GM12878 (cell line): ENCODE measurements around the gene AQP3. TPM values are rescaled to one million over a fixed set of nuclear protein-coding genes. Genes with fewer than 3 reads are reported as not detected.
"Not testable (repeated sequence)": the region's sequence is repeated elsewhere in the genome, so short reads cannot be mapped to it uniquely, and the experiment has no call there.

ENCODE experiments used
- ATAC-seq: fragments of 200-7000 bp; cut with Tn5 transposase; 3 replicates; pipeline ENCODE4 v1.9.1; 2020; ENCODE audit warnings: mild to moderate bottlenecking, moderate library complexity
- BruUV-seq: library from RNA; stranded (reverse); fragments of 400-500 nt; replicated peaks from 2 replicates; lab custom pipeline; 2021; lab: Mats Ljungman, UMichigan
- CTCF ChIA-PET: fragments of 300-600 bp; sonication (Branson Sonifier 250); formaldehyde crosslinking; extraction: SDS; loops from one replicate; lab custom pipeline; 2021; ENCODE audit warnings: inconsistent platforms; lab: Yijun Ruan, JAX
- POLR2A ChIA-PET: fragments of 350-600 bp; formaldehyde crosslinking; extraction: SDS; loops from one replicate; lab custom pipeline; 2021; ENCODE audit warnings: inconsistent platforms; lab: Charles Lee
- RAD21 ChIA-PET: fragments of 300-600 bp; sonication (Branson Sonifier 250); formaldehyde crosslinking; loops from one replicate; lab custom pipeline; 2023; ENCODE audit warnings: antibody characterized with exemption; ENCODE audit not compliant: unreplicated experiment; lab: Charles Lee
- SMC1A ChIA-PET: fragments of 300-600 bp; sonication (Branson Sonifier 250); formaldehyde crosslinking; loops from one replicate; lab custom pipeline; 2023; ENCODE audit not compliant: unreplicated experiment, uncharacterized antibody; lab: Charles Lee
- DNase-seq: peaks from one replicate; pipeline ENCODE4 v3.0.0-alpha.2; 2011; ENCODE audit warnings: low read depth, low spot score
- FAIRE-seq: peaks from 3 replicates; lab custom pipeline; 2011; peaks lifted over from hg19 to GRCh38; lab: Jason Lieb, UNC
- H2AFZ ChIP-seq: 2 replicates; pipeline ENCODE4 v1.6.0; 2011; ENCODE audit warnings: low read depth, low read length, control low read depth; ENCODE audit not compliant: control insufficient read depth
- H3K27ac ChIP-seq: 2 replicates; pipeline ENCODE4 v1.5.1; 2011; ENCODE audit warnings: control low read depth; ENCODE audit not compliant: control insufficient read depth, insufficient read depth
- H3K27me3 ChIP-seq, 2 experiments: replicated peaks in 1 of 2; 2 replicates each; pipeline versions ENCODE4 v1.6.0 to v1.6.1; 2011; ENCODE audit warnings: low read length in 1 of 2; ENCODE audit not compliant: control insufficient read depth in 2 of 2, insufficient read depth in 2 of 2
- H3K36me3 ChIP-seq, 2 experiments: 2 replicates each; pipeline ENCODE4 v1.5.1; 2011; ENCODE audit warnings: low read length in 1 of 2; ENCODE audit not compliant: control insufficient read depth in 2 of 2, insufficient read depth in 2 of 2
- H3K4me1 ChIP-seq: 2 replicates; pipeline ENCODE4 v1.6.1; 2011; ENCODE audit warnings: mild to moderate bottlenecking, low read length, moderate library complexity, mixed read lengths; ENCODE audit not compliant: control insufficient read depth, insufficient read depth
- H3K4me2 ChIP-seq: 2 replicates; pipeline ENCODE4 v1.6.0; 2011; ENCODE audit warnings: control low read depth; ENCODE audit not compliant: control insufficient read depth, insufficient read depth
- H3K4me3 ChIP-seq: fragments of 200-600 bp; sonication (generic); 2 replicates; pipeline ENCODE4 v1.5.1; 2016
- H3K79me2 ChIP-seq: 2 replicates; pipeline ENCODE4 v1.6.0; 2011; ENCODE audit warnings: low read length; ENCODE audit not compliant: control insufficient read depth, insufficient read depth
- H3K9ac ChIP-seq: 2 replicates; pipeline ENCODE4 v1.8.0; 2011; ENCODE audit warnings: low read length, control low read depth, mixed read lengths; ENCODE audit not compliant: control insufficient read depth, insufficient read depth
- H3K9me3 ChIP-seq: replicated peaks from 3 replicates; pipeline ENCODE4 v1.5.1; 2011; ENCODE audit warnings: mild to moderate bottlenecking, low read length; ENCODE audit not compliant: control insufficient read depth, insufficient read depth
- H4K20me1 ChIP-seq: 2 replicates; pipeline ENCODE4 v1.6.0; 2011; ENCODE audit not compliant: control insufficient read depth, insufficient read depth
- WGBS: methylation state at CpG from one replicate; pipeline ENCODE4 v1.1.6; 2016; ENCODE audit warnings: low lambda C conversion rate; ENCODE audit not compliant: insufficient replicate concordance, insufficient coverage; ENCODE audit errors: missing lambda C conversion rate; 5-methylcytosine and 5-hydroxymethylcytosine counted together
- in situ Hi-C: fragments of 300-500 bp; cut with MboI; formaldehyde crosslinking; loops from 9 replicates; pipeline ENCODE4 v1.14.3; 2018; ENCODE audit warnings: mixed read lengths
- intact Hi-C: fragments of 100-400 bp; cut with micrococcal nuclease; formaldehyde crosslinking; loops from one replicate; pipeline ENCODE4 v1.14.2; 2022; ENCODE audit not compliant: unreplicated experiment
- polyA plus RNA-seq, 11 experiments: library from polyadenylated mRNA; depleted of rRNA in 4 of 11; unstranded in 6 of 11; stranded (reverse) in 5 of 11; fragments of >200 nt; fragmentation: Nextera tagmentation in 4 of 11; fragmentation: Illumina TruSeq in 1 of 11; extraction: Ambion mirVana in 4 of 11; extraction: Trizol in 1 of 11; gene quantifications; 1 replicate in 1 of 11; 2 replicates in 10 of 11; pipeline versions ENCODE4 v1.2.1 to v1.2.3, GENCODE V29; 2011 to 2016; ENCODE audit warnings: inconsistent platforms in 2 of 11, missing spikeins in 2 of 11, low read depth in 1 of 11
- total RNA-seq, 4 experiments: library from RNA; depleted of rRNA in 3 of 4; stranded (reverse); fragments of >200 nt in 3 of 4; fragmentation: Illumina TruSeq in 1 of 4; extraction: Trizol in 1 of 4; gene quantifications; 2 replicates each; pipeline versions ENCODE4 v1.2.1 to v1.2.3, GENCODE V29; 2013 to 2021

Gene AQP3
- total and polyA plus RNA-seq, 10 of the 15 experiments (the other 5 are each of a cell fraction or from before 2014, with no cell fraction given) = 0.60 to 11.8 (median 4.5) TPM

DNA sequence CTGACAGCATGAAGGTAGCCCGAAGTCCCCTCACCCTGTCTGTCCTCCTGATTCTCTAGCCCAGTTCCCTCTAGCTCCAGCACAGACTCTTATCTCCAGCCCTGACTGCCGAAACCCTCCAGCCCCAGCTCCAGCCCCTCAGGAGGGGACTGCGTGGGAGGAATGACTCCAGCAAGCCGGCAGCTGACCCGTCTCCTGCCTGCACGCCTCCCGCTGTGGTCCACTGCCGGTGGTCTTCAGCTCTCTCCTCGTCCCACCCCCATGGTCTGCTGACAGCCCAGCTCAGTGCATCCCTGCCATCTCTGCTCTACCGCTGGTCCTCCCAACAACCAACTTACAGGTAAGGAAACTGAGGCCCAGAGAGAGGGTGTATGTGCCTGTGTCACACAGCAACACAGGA lies 45.6 kb downstream of the AQP3 start:
- DNase-seq, H3K4me1 ChIP-seq, in situ Hi-C loops, RAD21 ChIA-PET, POLR2A ChIA-PET, H4K20me1 ChIP-seq, H3K27ac ChIP-seq, CTCF ChIA-PET, ATAC-seq, SMC1A ChIA-PET, H2AFZ ChIP-seq, BruUV-seq, H3K79me2 ChIP-seq, FAIRE-seq, H3K27me3 ChIP-seq, H3K9me3 ChIP-seq, H3K4me3 ChIP-seq, H3K4me2 ChIP-seq, H3K36me3 ChIP-seq, H3K9ac ChIP-seq: not testable (repeated sequence)
- WGBS = 31% methylated on average over 6 of the region's 10 CpGs
- intact Hi-C loops = loop anchor here (2.0 kb wide), 1 partner anchor 321 kb away; no protein-coding TSS in a partner anchor

- WGBS = 14% methylated on average over 4 of the region's 4 CpGs
- H3K9me3 ChIP-seq, BruUV-seq, H3K27ac ChIP-seq, intact Hi-C loops, ATAC-seq, H4K20me1 ChIP-seq, DNase-seq, H3K79me2 ChIP-seq, H2AFZ ChIP-seq, H3K36me3 ChIP-seq, SMC1A ChIA-PET, H3K9ac ChIP-seq, H3K27me3 ChIP-seq, FAIRE-seq, H3K4me3 ChIP-seq, H3K4me1 ChIP-seq, in situ Hi-C loops, H3K4me2 ChIP-seq, POLR2A ChIA-PET: not testable (repeated sequence)
- CTCF ChIA-PET = interaction anchor here (0.9 to 2.2 kb wide), 2 partner anchors 24 to 55 kb away, joined by 3 to 6 read pairs; no protein-coding TSS in a partner anchor
- RAD21 ChIA-PET = interaction anchor here (0.7 kb wide), 1 partner anchor 75 kb away, joined by 3 read pairs; the partner anchor contains the start of gene NOL6
Measured at GRCh38 chr9:33399047-33399446, 48.3 kb downstream of the AQP3 start.

DNA sequence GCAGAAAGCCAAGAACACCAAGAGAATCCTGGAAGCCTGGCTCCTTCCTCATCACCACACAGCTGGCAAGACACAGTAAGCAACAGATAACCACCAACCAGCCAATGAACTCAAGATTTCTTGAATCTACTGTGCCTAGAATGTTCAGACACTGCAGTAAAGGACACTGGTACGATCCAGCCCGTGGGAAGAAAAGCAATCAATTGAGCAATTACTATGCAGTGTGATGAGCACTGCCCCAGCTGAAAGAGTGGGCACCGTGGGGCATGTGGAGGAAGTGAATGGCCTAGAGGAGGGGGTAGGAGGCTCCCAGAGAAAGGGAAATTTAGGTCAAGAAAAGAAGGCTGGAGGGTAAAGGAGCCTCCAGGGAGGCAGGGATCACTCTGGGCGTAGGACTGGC lies 49.6 kb downstream of the AQP3 start:
- H4K20me1 ChIP-seq, H2AFZ ChIP-seq, H3K36me3 ChIP-seq, H3K4me2 ChIP-seq, H3K9me3 ChIP-seq, H3K27me3 ChIP-seq, ATAC-seq, DNase-seq, SMC1A ChIA-PET, FAIRE-seq, in situ Hi-C loops, H3K4me1 ChIP-seq, BruUV-seq, H3K9ac ChIP-seq, H3K79me2 ChIP-seq, H3K27ac ChIP-seq, POLR2A ChIA-PET, intact Hi-C loops, H3K4me3 ChIP-seq, RAD21 ChIA-PET: not testable (repeated sequence)
- 4% methylated on average over 3 of the region's 4 CpGs for WGBS
- CTCF ChIA-PET = interaction anchor here (1.4 kb wide), 1 partner anchor 18 kb away, joined by 3 read pairs; no protein-coding TSS in a partner anchor

DNA sequence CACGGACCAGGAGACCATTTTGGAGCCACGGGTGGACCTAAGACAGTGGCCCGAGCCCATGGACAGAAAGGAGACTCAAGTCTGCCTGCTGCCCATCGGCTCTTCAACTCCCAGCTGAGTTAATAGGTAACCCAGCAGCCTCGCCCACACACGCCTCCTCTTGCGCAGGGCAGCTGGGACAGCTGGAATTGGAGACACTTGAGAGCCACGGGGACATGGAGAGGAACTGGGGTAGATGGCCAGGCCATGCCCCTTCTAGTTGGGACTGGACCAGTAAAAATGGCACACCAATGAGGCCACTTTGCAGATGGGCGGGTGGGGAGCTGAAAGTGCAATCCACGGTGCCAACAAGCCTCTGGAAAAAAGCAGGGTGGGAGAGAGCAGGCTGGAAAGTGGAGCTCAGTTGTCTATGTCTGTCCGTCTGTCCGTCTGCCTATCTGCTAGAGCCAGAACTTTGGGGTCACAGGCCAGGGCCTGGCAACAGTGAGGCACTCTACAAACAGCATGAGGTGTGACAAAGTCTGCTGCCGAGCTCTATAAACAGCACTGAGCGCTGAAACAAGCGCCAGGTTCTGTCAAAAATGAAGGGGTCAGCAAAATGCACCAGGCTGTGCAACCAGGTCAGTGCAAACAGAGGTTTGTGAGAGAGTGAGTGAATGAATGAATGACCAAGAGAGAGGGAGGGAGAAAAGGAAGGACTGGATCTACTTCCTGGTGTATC lies 52.1 kb downstream of the AQP3 start:
- SMC1A ChIA-PET, CTCF ChIA-PET, in situ Hi-C loops, DNase-seq, H2AFZ ChIP-seq, H4K20me1 ChIP-seq, H3K79me2 ChIP-seq, intact Hi-C loops, BruUV-seq, POLR2A ChIA-PET, H3K27ac ChIP-seq, H3K4me3 ChIP-seq, H3K36me3 ChIP-seq, ATAC-seq, H3K9ac ChIP-seq, FAIRE-seq, H3K9me3 ChIP-seq, H3K4me2 ChIP-seq, H3K27me3 ChIP-seq, H3K4me1 ChIP-seq, RAD21 ChIA-PET: not testable (repeated sequence)
- WGBS = 30% methylated on average over 15 of the region's 15 CpGs
